Upper lobe of left lung (tissue), 6 donors: ENCODE data around the gene ARHGEF4. TPM values are rescaled to one million over a fixed set of nuclear protein-coding genes. Genes with fewer than 3 reads are reported as not detected.

Source experiments
- ATAC-seq, 2 donors: fragments of 200-7000 bp; cut with Tn5 transposase; one replicate each; pipeline ENCODE4 v1.9.1; 2022; ENCODE audit warnings: mild to moderate bottlenecking in 2 of 2, moderate library complexity in 2 of 2; ENCODE audit not compliant: low FRiP score in 2 of 2
- DNase-seq, 2 donors: peaks; one replicate each; pipeline ENCODE4 v3.0.0-alpha.2; 2019 to 2020
- H3K27ac ChIP-seq, 4 donors: fragments of 200-600 bp; sonication (generic); one replicate each; pipeline ENCODE4 v1.5.1; 2016 to 2019
- H3K27me3 ChIP-seq, 4 donors: fragments of 200-600 bp; sonication (generic); one replicate each; pipeline ENCODE4 v1.5.1; 2017 to 2019
- H3K36me3 ChIP-seq, 4 donors: fragments of 200-600 bp; sonication (generic); one replicate each; pipeline ENCODE4 v1.5.1; 2016 to 2019
- H3K4me1 ChIP-seq, 4 donors: fragments of 200-600 bp; sonication (generic); one replicate each; pipeline ENCODE4 v1.5.1; 2018 to 2019
- H3K4me3 ChIP-seq, 4 donors: fragments of 200-600 bp; sonication (generic); one replicate each; pipeline ENCODE4 v1.5.1; 2017 to 2019; ENCODE audit warnings: mild to moderate bottlenecking in 2 of 4, moderate library complexity in 1 of 4
- H3K9me3 ChIP-seq, 4 donors: fragments of 200-600 bp; sonication (generic); one replicate each; pipeline ENCODE4 v1.5.1; 2018 to 2019
- EP300 ChIP-seq, 4 donors: sonication (generic); formaldehyde crosslinking; IDR thresholded peaks; one replicate each; pipeline ENCODE4 v1.5.1; 2017; ENCODE audit warnings: antibody characterized with exemption in 4 of 4, control low read depth in 2 of 4
- POLR2A ChIP-seq, 4 donors: fragments of 450-650 bp; IDR thresholded peaks; one replicate each; pipeline ENCODE4 v1.5.1; 2016 to 2017; ENCODE audit warnings: antibody characterized with exemption in 4 of 4, mild to moderate bottlenecking in 2 of 4
- POLR2AphosphoS5 ChIP-seq, 2 donors: sonication (generic); formaldehyde crosslinking; IDR thresholded peaks; one replicate each; pipeline ENCODE4 v1.5.1; 2017; ENCODE audit warnings: antibody characterized with exemption in 2 of 2
- WGBS, 2 donors: methylation state at CpG; one replicate each; pipeline ENCODE4 v1.1.5; 2017 to 2018; 5-methylcytosine and 5-hydroxymethylcytosine counted together
- total RNA-seq, 6 donors: library from RNA; depleted of rRNA in 4 of 6; stranded (reverse); fragments of >200 nt in 4 of 6; gene quantifications; one replicate each; pipeline versions ENCODE4 v1.1.0 to v1.2.1, GENCODE V29; 2016 to 2021
- TF ChIP-seq, protein P1 (sequence below), 6 experiments: fragments of 450-650 bp in 4 of 6; fragments of 200-600 bp in 2 of 6; sonication (generic) in 2 of 6; IDR thresholded peaks; one replicate each; pipeline ENCODE4 v1.5.1; 2016 to 2019; ENCODE audit warnings: antibody characterized with exemption in 6 of 6
- donor health status: DM: no; HTN: no; CAD: no; lungs with moderate emphysema.
- donor health status: DM: no; HTN: yes; CAD: no; lungs with severe emphysema.

Gene ARHGEF4
- total RNA-seq, 6 donors from 2014 or later = 10.1 to 101 (median 22.5) TPM

DNA sequence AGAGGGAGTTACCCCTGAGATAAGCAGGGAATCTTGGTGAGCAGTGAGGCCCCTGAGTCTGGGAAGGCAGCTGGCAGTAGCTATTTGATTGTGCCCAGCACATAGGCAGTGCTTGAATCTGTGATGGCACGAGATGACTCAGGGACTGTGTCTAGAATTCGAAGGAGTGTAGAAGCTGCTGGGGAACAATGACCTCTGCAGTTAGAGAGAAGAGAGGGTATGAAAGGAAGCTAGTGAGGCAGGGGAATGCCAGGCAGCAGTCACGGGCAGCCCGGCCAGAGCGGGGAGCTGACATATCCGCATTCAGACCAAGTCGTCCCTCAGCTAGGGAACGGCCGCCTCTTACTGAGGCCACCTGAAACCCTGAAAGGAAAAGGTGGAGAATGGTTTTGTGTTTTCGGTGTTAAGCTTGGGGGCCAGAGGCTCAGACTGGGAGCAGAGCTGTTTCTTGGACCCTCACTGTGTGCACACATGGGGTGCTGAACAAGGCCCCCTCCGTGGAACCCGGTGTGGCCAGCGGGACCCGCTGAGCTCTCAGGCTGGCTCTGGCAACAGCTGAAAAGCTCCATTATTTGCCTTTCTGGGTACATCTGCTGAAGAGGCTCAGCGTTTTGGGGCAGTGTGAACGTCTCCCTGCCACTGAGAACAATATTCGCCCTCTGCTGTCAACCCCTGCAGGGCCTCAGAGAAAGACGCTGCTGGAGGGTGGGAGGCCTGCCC is 32.9 kb downstream of the ARHGEF4 start:
- H3K27me3 ChIP-seq = no peaks in the 10 kb centered on the region
- no peak overlapping the region for H3K4me3 ChIP-seq
- TF ChIP-seq EP300 (IDR thresholded peaks at IDR 0.05) (no peak), POLR2A (IDR thresholded peaks at IDR 0.05) (no peak), POLR2AphosphoS5 (IDR thresholded peaks at IDR 0.05) (no peak)
- TF ChIP-seq, protein P1, sequence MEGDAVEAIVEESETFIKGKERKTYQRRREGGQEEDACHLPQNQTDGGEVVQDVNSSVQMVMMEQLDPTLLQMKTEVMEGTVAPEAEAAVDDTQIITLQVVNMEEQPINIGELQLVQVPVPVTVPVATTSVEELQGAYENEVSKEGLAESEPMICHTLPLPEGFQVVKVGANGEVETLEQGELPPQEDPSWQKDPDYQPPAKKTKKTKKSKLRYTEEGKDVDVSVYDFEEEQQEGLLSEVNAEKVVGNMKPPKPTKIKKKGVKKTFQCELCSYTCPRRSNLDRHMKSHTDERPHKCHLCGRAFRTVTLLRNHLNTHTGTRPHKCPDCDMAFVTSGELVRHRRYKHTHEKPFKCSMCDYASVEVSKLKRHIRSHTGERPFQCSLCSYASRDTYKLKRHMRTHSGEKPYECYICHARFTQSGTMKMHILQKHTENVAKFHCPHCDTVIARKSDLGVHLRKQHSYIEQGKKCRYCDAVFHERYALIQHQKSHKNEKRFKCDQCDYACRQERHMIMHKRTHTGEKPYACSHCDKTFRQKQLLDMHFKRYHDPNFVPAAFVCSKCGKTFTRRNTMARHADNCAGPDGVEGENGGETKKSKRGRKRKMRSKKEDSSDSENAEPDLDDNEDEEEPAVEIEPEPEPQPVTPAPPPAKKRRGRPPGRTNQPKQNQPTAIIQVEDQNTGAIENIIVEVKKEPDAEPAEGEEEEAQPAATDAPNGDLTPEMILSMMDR (IDR thresholded peaks at IDR 0.05) = no peak
- no peaks in the 10 kb centered on the region for H3K4me1 ChIP-seq
- H3K9me3 ChIP-seq = no peaks in the 10 kb centered on the region
- no peak overlapping the region for H3K27ac ChIP-seq
- 75 to 77% methylated on average over 11 to 18 of the region's 18 CpGs for WGBS, 2 donors
- peak in 1 of 2 donors; percentile 11 for DNase-seq
- H3K36me3 ChIP-seq = no peaks in the 10 kb centered on the region
- ATAC-seq = no peak

DNA sequence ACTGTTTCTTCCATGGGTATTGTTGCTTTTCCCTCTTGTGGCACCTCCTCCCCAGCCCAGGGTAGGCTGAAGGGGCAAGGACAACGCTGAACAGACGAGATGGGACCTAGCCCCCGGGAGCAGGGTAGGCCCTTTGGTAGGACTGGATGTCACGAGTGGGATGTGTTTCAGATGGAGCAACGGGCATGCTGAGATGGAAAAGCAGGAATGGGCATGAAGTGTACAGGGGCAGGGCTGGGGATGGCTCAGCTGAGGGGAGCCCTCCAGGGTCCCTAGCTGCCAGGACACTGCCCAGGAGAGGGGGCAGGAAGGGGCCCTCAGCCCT is 33.4 kb downstream of the ARHGEF4 start:
- no peaks in the 10 kb centered on the region for H3K27me3 ChIP-seq
- 60 to 73% methylated on average over 5 of the region's 5 CpGs for WGBS, 2 donors
- TF ChIP-seq EP300 (IDR thresholded peaks at IDR 0.05) (no peak), POLR2AphosphoS5 (IDR thresholded peaks at IDR 0.05) (no peak), POLR2A (IDR thresholded peaks at IDR 0.05) (no peak)
- TF ChIP-seq, protein P1 (IDR thresholded peaks at IDR 0.05) = no peak
- DNase-seq = no peak
- H3K9me3 ChIP-seq = no peaks in the 10 kb centered on the region
- no peak for ATAC-seq
- no peak overlapping the region for H3K27ac ChIP-seq
- no peaks in the 10 kb centered on the region for H3K4me1 ChIP-seq
- no peaks in the 10 kb centered on the region for H3K36me3 ChIP-seq
- H3K4me3 ChIP-seq = no peak overlapping the region

DNA sequence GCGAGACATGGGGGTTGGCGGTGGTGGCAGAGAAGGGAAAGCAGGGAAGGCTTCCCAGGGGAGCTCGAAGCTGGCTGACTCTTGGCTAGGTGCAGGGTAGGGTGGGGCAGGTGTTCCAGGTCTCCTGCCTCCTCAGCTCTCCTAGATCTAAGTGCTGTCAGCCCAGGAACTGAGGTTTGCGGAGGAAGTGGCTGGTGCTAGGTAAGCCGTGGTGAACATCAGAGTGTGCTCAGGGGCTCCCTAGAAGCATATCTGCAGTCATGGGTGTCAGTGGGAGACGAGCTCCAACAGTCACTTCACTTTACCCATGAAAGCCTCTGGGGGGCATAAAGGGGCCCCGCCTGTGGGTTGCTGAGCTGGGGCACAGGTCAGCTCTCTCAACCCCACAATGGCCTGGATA is 34.1 kb downstream of the ARHGEF4 start:
- H3K4me3 ChIP-seq = no peak overlapping the region
- peak in 1 of 2 donors; percentile 14 for DNase-seq
- no peaks in the 10 kb centered on the region for H3K27me3 ChIP-seq
- H3K36me3 ChIP-seq = no peaks in the 10 kb centered on the region
- no peak for ATAC-seq
- no peaks in the 10 kb centered on the region for H3K9me3 ChIP-seq
- no peak overlapping the region for H3K27ac ChIP-seq
- TF ChIP-seq POLR2A (IDR thresholded peaks at IDR 0.05) (no peak), POLR2AphosphoS5 (IDR thresholded peaks at IDR 0.05) (no peak), EP300 (IDR thresholded peaks at IDR 0.05) (no peak)
- TF ChIP-seq, protein P1 (IDR thresholded peaks at IDR 0.05) = no peak
- no peaks in the 10 kb centered on the region for H3K4me1 ChIP-seq
- 77 to 84% methylated on average over 4 to 7 of the region's 7 CpGs for WGBS, 2 donors

DNA sequence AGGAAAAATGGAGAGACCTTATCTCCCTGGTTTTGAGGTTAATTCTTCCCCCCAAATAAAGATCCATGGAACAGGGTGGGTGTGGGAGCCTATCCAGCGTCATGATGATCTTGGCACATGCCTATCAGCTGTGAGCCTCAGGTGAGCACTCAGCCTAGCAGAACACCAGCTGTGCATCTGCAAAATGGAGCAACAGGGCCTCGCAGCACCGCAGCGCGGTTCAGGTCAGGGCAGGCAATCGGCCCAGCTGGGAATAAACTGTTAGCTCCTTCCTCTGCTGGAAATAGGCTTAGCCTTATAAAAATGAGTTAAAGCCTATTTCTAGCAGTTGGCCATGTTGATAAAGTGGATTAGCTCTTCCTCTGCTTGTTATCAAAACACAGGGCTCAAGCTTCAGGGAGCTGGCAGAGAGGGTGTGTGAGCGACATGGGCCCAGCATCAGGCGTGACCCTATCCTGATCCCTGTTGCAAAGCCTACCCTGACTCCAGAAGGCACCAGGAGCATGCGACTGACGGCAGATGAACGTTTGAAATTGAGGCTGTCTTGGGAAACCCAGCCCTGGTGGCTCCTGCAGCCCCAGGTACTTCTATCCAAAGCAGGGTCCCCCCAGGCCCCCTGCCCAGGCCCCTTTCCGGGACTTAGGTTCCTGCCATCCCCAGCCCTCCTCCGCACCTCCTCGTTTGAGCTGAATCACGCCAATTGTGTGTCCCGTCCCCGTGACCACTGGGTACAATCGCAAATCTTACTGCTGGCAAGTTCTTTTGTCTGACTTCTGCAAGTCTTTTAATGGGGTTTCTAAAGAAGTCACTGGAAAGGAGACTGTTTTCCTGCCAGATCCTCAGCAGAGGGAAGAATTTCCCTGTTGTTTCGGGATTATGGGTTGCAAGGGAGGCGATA is 35.4 kb downstream of the ARHGEF4 start:
- TF ChIP-seq, protein P1 (IDR thresholded peaks at IDR 0.05) = no peak
- TF ChIP-seq EP300 (IDR thresholded peaks at IDR 0.05) = no peak
- no peak for TF ChIP-seq POLR2A (IDR thresholded peaks at IDR 0.05)
- no peak for TF ChIP-seq POLR2AphosphoS5 (IDR thresholded peaks at IDR 0.05)
- no peak overlapping the region for H3K4me3 ChIP-seq
- H3K27me3 ChIP-seq = no peaks in the 10 kb centered on the region
- DNase-seq (peak; percentile 12 to 63), ATAC-seq (no peak)
- no peaks in the 10 kb centered on the region for H3K9me3 ChIP-seq
- H3K36me3 ChIP-seq = no peaks in the 10 kb centered on the region
- no peak overlapping the region for H3K27ac ChIP-seq
- 77 to 83% methylated on average over 15 to 20 of the region's 20 CpGs for WGBS, 2 donors
- no peaks in the 10 kb centered on the region for H3K4me1 ChIP-seq
